IMR-90 (cell line): ENCODE measurements around the gene PPP4C. TPM values are rescaled to one million over a fixed set of nuclear protein-coding genes. Genes with fewer than 3 reads are reported as not detected.

Experiments
- ATAC-seq: fragments of 200-7000 bp; cut with Tn5 transposase; 2 replicates; pipeline ENCODE4 v1.9.1; 2020; ENCODE audit warnings: low read depth, mild to moderate bottlenecking, moderate library complexity
- BruUV-seq: library from RNA; stranded (reverse); fragments of 400-500 nt; replicated peaks from 2 replicates; lab custom pipeline; 2021; lab: Mats Ljungman, UMichigan
- CTCF ChIA-PET: fragments of 300-600 bp; formaldehyde crosslinking; extraction: SDS; loops from one replicate; lab custom pipeline; 2021; ENCODE audit warnings: antibody characterized with exemption; lab: Yijun Ruan, JAX
- POLR2A ChIA-PET: fragments of 300-600 bp; sonication (Branson Sonifier 250); formaldehyde crosslinking; loops from one replicate; lab custom pipeline; 2022; ENCODE audit warnings: antibody characterized with exemption; ENCODE audit not compliant: unreplicated experiment; lab: Charles Lee
- DNase-seq: peaks from one replicate; pipeline ENCODE4 v3.0.0; 2013
- H2AFZ ChIP-seq: replicated peaks from 2 replicates; pipeline ENCODE3; 2013; ENCODE audit warnings: low read length, mild to moderate bottlenecking; ENCODE audit not compliant: poor library complexity
- H2AK5ac ChIP-seq: 2 replicates; pipeline ENCODE4 v1.6.1; 2013; ENCODE audit warnings: low read depth, low read length, inconsistent platforms
- H2AK9ac ChIP-seq: replicated peaks from 2 replicates; pipeline ENCODE3; 2013; ENCODE audit warnings: mild to moderate bottlenecking, low read depth, low read length, moderate library complexity; ENCODE audit not compliant: poor library complexity
- H2BK120ac ChIP-seq: 2 replicates; pipeline ENCODE4 v1.6.1; 2013; ENCODE audit warnings: low read depth, low read length, inconsistent platforms
- H2BK15ac ChIP-seq: 3 replicates; pipeline ENCODE4 v1.6.1; 2013; ENCODE audit warnings: low read depth, low read length, inconsistent platforms
- H2BK20ac ChIP-seq: 2 replicates; pipeline ENCODE4 v1.6.1; 2013; ENCODE audit warnings: low read depth, mild to moderate bottlenecking, inconsistent platforms, low read length, moderate library complexity
- H2BK5ac ChIP-seq: 2 replicates; pipeline ENCODE4 v1.6.1; 2013; ENCODE audit warnings: mild to moderate bottlenecking, low read depth, low read length, inconsistent platforms; ENCODE audit not compliant: poor library complexity, severe bottlenecking
- H3K14ac ChIP-seq: replicated peaks from 2 replicates; pipeline ENCODE4 v1.6.1; 2013; ENCODE audit warnings: low read depth, low read length, inconsistent platforms
- H3K18ac ChIP-seq: 2 replicates; pipeline ENCODE4 v1.6.1; 2013; ENCODE audit warnings: low read depth, low read length, control low read depth
- H3K23ac ChIP-seq: 2 replicates; pipeline ENCODE4 v1.6.1; 2013; ENCODE audit warnings: low read depth, low read length, inconsistent platforms
- H3K27ac ChIP-seq: 2 replicates; pipeline ENCODE4 v1.5.1; 2013; ENCODE audit warnings: mild to moderate bottlenecking, control low read depth, low read length; ENCODE audit not compliant: insufficient read depth
- H3K27me3 ChIP-seq: 2 replicates; pipeline ENCODE4 v1.6.1; 2013; ENCODE audit warnings: low read length; ENCODE audit not compliant: control insufficient read depth, insufficient read depth
- H3K36me3 ChIP-seq: 2 replicates; pipeline ENCODE4 v1.6.1; 2013; ENCODE audit warnings: low read length, mixed read lengths; ENCODE audit not compliant: control insufficient read depth, insufficient read depth
- H3K4ac ChIP-seq: 2 replicates; pipeline ENCODE4 v1.6.1; 2013; ENCODE audit warnings: low read depth, low read length, inconsistent platforms
- H3K4me1 ChIP-seq: 2 replicates; pipeline ENCODE4 v1.6.1; 2013; ENCODE audit warnings: low read length, mixed read lengths; ENCODE audit not compliant: control insufficient read depth, insufficient read depth
- H3K4me2 ChIP-seq: 2 replicates; pipeline ENCODE4 v1.6.1; 2013; ENCODE audit warnings: low read depth, mild to moderate bottlenecking, control low read depth, low read length, moderate library complexity
- H3K4me3 ChIP-seq: 2 replicates; pipeline ENCODE4 v1.5.1; 2013; ENCODE audit warnings: low read depth, mild to moderate bottlenecking, control low read depth, low read length, moderate library complexity; ENCODE audit not compliant: insufficient read depth
- H3K56ac ChIP-seq: 2 replicates; pipeline ENCODE4 v1.6.1; 2013; ENCODE audit warnings: low read length, inconsistent platforms; ENCODE audit not compliant: insufficient read depth; ENCODE audit errors: extremely low read depth
- H3K79me1 ChIP-seq, 2 experiments: 2 replicates each; pipeline ENCODE4 v1.6.1; 2013; ENCODE audit warnings: low read length in 2 of 2, inconsistent platforms in 1 of 2, low read depth in 1 of 2
- H3K9ac ChIP-seq: 2 replicates; pipeline ENCODE4 v1.6.1; 2013; ENCODE audit warnings: low read depth, low read length, control low read depth
- H3K9me1 ChIP-seq: 2 replicates; pipeline ENCODE4 v1.6.1; 2013; ENCODE audit warnings: low read length, inconsistent platforms; ENCODE audit not compliant: insufficient read depth
- H3K9me3 ChIP-seq: 2 replicates; pipeline ENCODE4 v1.6.1; 2013; ENCODE audit warnings: low read length; ENCODE audit not compliant: control insufficient read depth, insufficient read depth
- H4K20me1 ChIP-seq: 2 replicates; pipeline ENCODE4 v1.6.1; 2013; ENCODE audit warnings: low read length, inconsistent platforms; ENCODE audit not compliant: insufficient read depth
- H4K5ac ChIP-seq: 2 replicates; pipeline ENCODE4 v1.6.1; 2013; ENCODE audit warnings: mild to moderate bottlenecking, low read depth, low read length, control low read depth
- H4K8ac ChIP-seq, 2 experiments: 2 replicates each; pipeline ENCODE4 v1.6.1; 2013; ENCODE audit warnings: low read depth in 2 of 2, low read length in 2 of 2, control low read depth in 1 of 2, inconsistent platforms in 1 of 2
- H4K91ac ChIP-seq: 2 replicates; pipeline ENCODE4 v1.6.1; 2013; ENCODE audit warnings: low read depth, low read length, inconsistent platforms; ENCODE audit not compliant: insufficient read depth
- BHLHE40 ChIP-seq: fragments of 150-350 bp; IDR thresholded peaks from 2 replicates; pipeline ENCODE4 v1.6.1; 2016; ENCODE audit warnings: mild to moderate bottlenecking, low read depth, low read length
- MXI1 ChIP-seq: IDR thresholded peaks from 2 replicates; pipeline ENCODE4 v1.6.1; 2012; ENCODE audit warnings: low read depth, mild to moderate bottlenecking, low read length, moderate library complexity, borderline replicate concordance
- WGBS, 2 experiments: methylation state at CpG; one replicate each; pipeline versions ENCODE4 v1.1.5 to v1.1.7; 2013; ENCODE audit warnings: missing lambda C conversion rate in 2 of 2; ENCODE audit not compliant: insufficient read length in 1 of 2; ENCODE audit errors: extremely low coverage in 2 of 2; 5-methylcytosine and 5-hydroxymethylcytosine counted together
- dilution Hi-C: fragments of 300-500 bp; cut with HindIII; formaldehyde crosslinking; loops from one replicate; pipeline ENCODE4 v1.14.3; 2018; ENCODE audit warnings: low sequenced_read_pairs; ENCODE audit not compliant: unreplicated experiment
- in situ Hi-C: fragments of 300-500 bp; cut with MboI; formaldehyde crosslinking; loops from 3 replicates; pipeline ENCODE4 v1.14.3; 2019; ENCODE audit warnings: low sequenced_read_pairs, inconsistent platforms, mixed read lengths
- intact Hi-C: fragments of 100-400 bp; cut with micrococcal nuclease; formaldehyde crosslinking; loops from 2 replicates; pipeline ENCODE4 v1.10.0; 2022
- polyA plus RNA-seq, 3 experiments: library from polyadenylated mRNA; depleted of rRNA; stranded (reverse); fragments of >200 nt; gene quantifications; 2 replicates each; pipeline ENCODE4 v1.2.3, GENCODE V29; 2012; ENCODE audit warnings: low replicate concordance in 1 of 3
- total RNA-seq: library from RNA; depleted of rRNA; stranded (reverse); fragments of >200 nt; gene quantifications from 2 replicates; pipeline ENCODE4 v1.2.3, GENCODE V29; 2012

The PPP4C gene
- total and polyA plus RNA-seq, 2 of the 4 experiments (the other 2 are of a cell fraction) = 200 to 209 TPM

GRCh38 chr16:30077656-30078055, 1.9 kb downstream of the PPP4C start:
- in situ Hi-C loops = loop anchor here (10.0 kb wide), 1 partner anchor 327 kb away; the partner anchor contains the start of gene ZNF771
- WGBS, 2 experiments = 52% methylated on average over 2 of the region's 6 CpGs; no CpG with 5 or more reads in 1 of the 2 experiments
- H4K5ac ChIP-seq = no peak overlapping the region; the same call in 1 of the 2 replicates
- H4K20me1 ChIP-seq = peaks cover 39% of the 10 kb centered on the region
- peaks cover 45% of the 10 kb centered on the region for H3K36me3 ChIP-seq
- intact Hi-C loops = no loop called here
- peaks cover 34 to 55% of the 10 kb centered on the region in 2 experiments for H3K79me1 ChIP-seq
- H2AK5ac ChIP-seq = peak overlapping the region; percentile 31; the same call in 1 of the 2 replicates
- peak overlapping the region; percentile 22 for H2BK5ac ChIP-seq
- H2BK15ac ChIP-seq = no peak overlapping the region
- H3K4me3 ChIP-seq = 0 out of 2 replicates have a peak overlapping the region, but pooled peaks have one; percentile 17
- no peaks in the 10 kb centered on the region for H3K9me3 ChIP-seq
- no peaks in the 10 kb centered on the region for H3K27me3 ChIP-seq
- peak overlapping the region; percentile 3 for H3K9ac ChIP-seq
- H3K14ac ChIP-seq = 0 out of 2 replicates have a peak overlapping the region, but pooled peaks have one; percentile 18
- peak overlapping the region; percentile 99 for H3K4me2 ChIP-seq
- no TSS peak for BruUV-seq
- H3K18ac ChIP-seq = no peak overlapping the region
- H2AK9ac ChIP-seq = peak overlapping the region; percentile 66
- peak overlapping the region; percentile 13; the same call in 1 of the 2 replicates for H3K4ac ChIP-seq
- no peak overlapping the region; the same call in 1 of the 2 replicates for H3K56ac ChIP-seq
- H2AFZ ChIP-seq = no peak overlapping the region
- H2BK120ac ChIP-seq = no peak overlapping the region; the same call in 1 of the 2 replicates
- CTCF ChIA-PET = no interaction called here
- H3K23ac ChIP-seq = peak overlapping the region; percentile 80; the same call in 1 of the 2 replicates
- H4K91ac ChIP-seq = peak overlapping the region; percentile 55; the same call in 1 of the 2 replicates
- POLR2A ChIA-PET = no interaction called here
- peak overlapping the region in 1 of 2 experiments; percentile 11; a peak in 1 of 4 replicates for H4K8ac ChIP-seq
- DNase-seq (peak; percentile 73), ATAC-seq (no peak)
- peaks cover 11% of the 10 kb centered on the region for H3K4me1 ChIP-seq
- dilution Hi-C loops = no loop called here
- H3K27ac ChIP-seq = peak overlapping the region; percentile 33
- no peak overlapping the region for H2BK20ac ChIP-seq
- TF ChIP-seq BHLHE40 = peak; percentile 22; the same call in 1 of the 2 replicates
- TF ChIP-seq MXI1 = no peak
- no peaks in the 10 kb centered on the region for H3K9me1 ChIP-seq
